ENCODE results near the gene RAB42.

DNA sequence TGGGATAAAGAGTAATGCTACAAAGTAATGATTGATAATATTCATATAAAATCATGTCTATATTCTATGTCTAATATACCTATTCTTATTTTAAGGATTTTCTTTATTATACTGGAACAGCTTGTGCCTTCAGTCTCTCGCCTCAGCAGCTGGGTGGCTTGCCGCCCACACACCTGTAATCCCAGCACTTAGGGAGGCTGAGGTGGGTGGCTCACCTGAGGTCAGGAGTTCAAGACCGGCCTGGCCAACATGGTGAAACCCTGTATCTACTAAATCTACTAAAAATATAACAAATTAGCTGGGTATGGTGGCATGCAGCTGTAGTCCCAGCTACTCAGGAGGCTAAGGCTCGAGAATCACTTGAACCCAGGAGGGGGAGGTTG, 46.8 kb upstream of the RAB42 start:
- TF ChIP-seq EGR1 (IDR thresholded peaks at IDR 0.05) (no peak), EP300 (IDR thresholded peaks at IDR 0.05; ENCODE audit: borderline replicate concordance) (no peak), RAD21 (IDR thresholded peaks at IDR 0.05; ENCODE audit: low read depth) (no peak), TAF1 (IDR thresholded peaks at IDR 0.05; ENCODE audit: low read depth) (no peak)
- TF ChIP-seq, protein P1, sequence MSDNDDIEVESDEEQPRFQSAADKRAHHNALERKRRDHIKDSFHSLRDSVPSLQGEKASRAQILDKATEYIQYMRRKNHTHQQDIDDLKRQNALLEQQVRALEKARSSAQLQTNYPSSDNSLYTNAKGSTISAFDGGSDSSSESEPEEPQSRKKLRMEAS (IDR thresholded peaks at IDR 0.05) = no peak
